Lower leg skin (tissue), 4 donors: ENCODE data around the gene OR13A1. TPM values are rescaled to one million over a fixed set of nuclear protein-coding genes. Genes with fewer than 3 reads are reported as not detected.

ENCODE experiments used
- DNase-seq, 2 donors: peaks; one replicate each; pipeline ENCODE4 v3.0.0-alpha.2; 2019; ENCODE audit warnings: low spot score in 2 of 2
- H3K4me3 ChIP-seq: fragments of 200-600 bp; sonication (generic); 2 replicates; pipeline ENCODE4 v1.5.1; 2017; ENCODE audit warnings: mild to moderate bottlenecking, low read depth; ENCODE audit not compliant: poor library complexity, severe bottlenecking
- POLR2A ChIP-seq, 2 donors: fragments of 450-650 bp; IDR thresholded peaks; one replicate each; pipeline ENCODE4 v1.6.1; 2016 to 2017; ENCODE audit warnings: antibody characterized with exemption in 2 of 2, mild to moderate bottlenecking in 1 of 2, moderate library complexity in 1 of 2
- WGBS, 2 donors: methylation state at CpG; one replicate each; pipeline ENCODE4 v1.1.5; 2018; 5-methylcytosine and 5-hydroxymethylcytosine counted together
- intact Hi-C: fragments of 100-400 bp; cut with DNase I; formaldehyde crosslinking; loops from one replicate; pipeline ENCODE4 v1.15.0; 2023; ENCODE audit warnings: low total_unique reads
- total RNA-seq, 4 donors: library from RNA; depleted of rRNA; stranded (reverse); fragments of >200 nt; gene quantifications; one replicate each; pipeline ENCODE4 v1.1.0, GENCODE V29; 2016

OR13A1 gene
- total RNA-seq, 4 donors from 2014 or later = 0.10 TPM; not detected in 3

DNA sequence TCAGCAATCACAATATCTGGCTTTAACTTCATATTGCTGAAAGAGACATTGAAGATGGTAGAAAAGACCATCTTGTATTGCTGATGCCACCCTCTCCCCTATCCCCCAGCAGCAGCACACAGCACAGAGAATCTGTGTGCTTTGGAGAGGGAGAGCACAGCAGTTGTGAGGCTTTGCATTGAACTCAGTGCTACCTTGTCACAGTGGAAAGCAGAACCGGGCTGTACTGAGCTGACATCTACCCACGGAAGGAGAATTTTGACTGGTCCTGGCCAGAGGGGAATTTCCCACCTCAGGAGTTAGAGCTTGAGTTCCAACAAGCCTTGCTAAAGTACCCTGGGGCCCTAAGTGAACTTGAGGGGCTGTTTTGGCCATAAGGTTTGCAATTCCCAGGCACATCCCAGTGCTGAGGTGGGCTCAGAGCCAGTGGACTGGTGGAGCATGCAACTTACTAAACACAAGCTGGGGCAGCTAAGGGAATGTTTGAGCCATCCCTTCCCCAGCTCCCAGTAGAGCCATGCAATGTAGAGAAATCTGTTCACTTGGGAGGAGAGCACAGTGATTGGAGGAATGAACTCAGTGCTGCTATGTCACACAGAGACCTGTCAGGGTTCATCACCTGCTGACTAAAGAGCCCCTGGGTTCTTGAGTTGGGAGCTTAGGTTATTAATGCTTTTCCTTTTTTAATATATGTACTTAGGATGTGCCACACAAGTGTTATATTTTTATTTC, 62.1 kb downstream of the OR13A1 start:
- intact Hi-C loops = no loop called here
- WGBS, 2 donors = 42 to 46% methylated on average over 2 of the region's 2 CpGs
- no peak for DNase-seq
- H3K4me3 ChIP-seq = no peak overlapping the region
- no peak for TF ChIP-seq POLR2A (IDR thresholded peaks at IDR 0.05)

Other genes with a start within 250 kb of the OR13A1 start
- 10 to 100 TPM in 3 of 4 donors, 1 to 10 TPM in 1; 7.4 to 16.0 (median 11.9) TPM for gene ALOX5, start 58.6 kb upstream of the OR13A1 start, total RNA-seq